Mononuclear cell (primary cell): ENCODE data around the gene ALDH6A1. TPM values are rescaled to one million over a fixed set of nuclear protein-coding genes. Genes with fewer than 3 reads are reported as not detected.

Experiments
- H3K27me3 ChIP-seq: 2 replicates; pipeline ENCODE4 v1.6.0; 2011; ENCODE audit warnings: low read length, control low read depth; ENCODE audit not compliant: insufficient read depth
- H3K4me1 ChIP-seq: 2 replicates; pipeline ENCODE4 v1.5.1; 2011; ENCODE audit warnings: mild to moderate bottlenecking, low read length, control low read depth; ENCODE audit not compliant: insufficient read depth
- H3K4me3 ChIP-seq: 2 replicates; pipeline ENCODE4 v1.5.1; 2011; ENCODE audit warnings: mild to moderate bottlenecking, low read length, moderate library complexity
- H3K9me3 ChIP-seq: 2 replicates; pipeline ENCODE4 v1.5.1; 2011; ENCODE audit warnings: low read depth, mild to moderate bottlenecking, control low read depth, low read length
- total RNA-seq: library from RNA; depleted of rRNA; stranded (reverse); fragments of >200 nt; gene quantifications from one replicate; pipeline ENCODE4 v1.2.3, GENCODE V29; 2012

The ALDH6A1 gene
- total RNA-seq, 1 donor, result 6.6 TPM

DNA sequence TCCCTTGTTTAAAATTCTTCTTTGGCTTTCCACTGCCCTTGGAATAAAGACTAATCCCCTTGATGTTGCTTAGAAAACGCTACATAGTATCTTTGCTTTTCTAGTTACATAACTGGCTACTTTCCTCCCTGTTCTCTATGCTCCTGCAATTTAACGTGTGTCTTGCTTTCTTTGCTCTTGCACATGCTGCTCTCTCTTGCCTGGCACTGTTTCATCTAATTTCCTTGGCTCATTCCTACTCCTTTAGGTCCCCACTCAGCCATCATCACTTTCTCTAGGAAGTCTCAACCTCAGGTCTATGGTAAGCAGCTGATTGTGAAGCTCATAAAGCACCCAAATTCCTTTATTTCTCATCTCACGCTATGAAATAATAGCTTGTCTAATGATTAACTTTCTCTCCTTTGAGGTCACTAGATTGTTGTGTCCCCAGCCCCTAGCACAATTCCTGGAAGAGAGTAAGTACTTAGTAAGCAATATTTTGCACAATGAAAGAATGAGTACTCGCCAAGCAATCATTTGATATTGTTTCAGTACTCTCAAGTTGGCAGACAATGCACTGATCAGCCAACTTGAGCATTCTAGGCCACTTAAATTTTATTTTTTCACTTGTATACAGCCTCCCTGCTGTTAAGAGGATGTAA, 3.3 kb downstream of the ALDH6A1 start:
- no peak overlapping the region for H3K4me3 ChIP-seq
- no peaks in the 10 kb centered on the region for H3K27me3 ChIP-seq

DNA sequence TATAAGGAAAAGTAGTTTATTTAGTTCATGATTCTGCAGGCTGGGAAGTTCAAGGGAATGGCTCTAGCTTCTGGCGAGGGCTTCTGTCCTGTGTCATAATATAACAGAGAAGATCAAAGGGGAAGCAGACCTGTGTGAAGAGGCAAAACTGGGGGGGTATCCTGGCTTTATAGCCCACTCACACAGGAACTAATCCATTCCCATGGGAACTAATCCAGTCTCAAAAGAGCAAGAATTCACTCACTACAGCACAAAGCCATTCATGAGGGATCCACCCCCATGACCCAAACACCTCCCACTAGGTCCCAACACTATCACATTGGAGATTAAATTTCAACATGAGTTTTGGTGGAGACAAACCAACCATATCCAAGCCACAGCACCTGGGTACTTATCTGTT, 6.9 kb downstream of the ALDH6A1 start:
- Histone ChIP-seq H3K27me3 (no peaks in the 10 kb centered on the region), H3K4me3 (no peak overlapping the region), H3K4me1 (no peaks in the 10 kb centered on the region), H3K9me3 (no peaks in the 10 kb centered on the region)

More for the DNA sequence above, 3.3 kb downstream of the ALDH6A1 start:
- H3K4me1 ChIP-seq, result peaks cover 20% of the 10 kb centered on the region
- H3K9me3 ChIP-seq, result no peaks in the 10 kb centered on the region

DNA sequence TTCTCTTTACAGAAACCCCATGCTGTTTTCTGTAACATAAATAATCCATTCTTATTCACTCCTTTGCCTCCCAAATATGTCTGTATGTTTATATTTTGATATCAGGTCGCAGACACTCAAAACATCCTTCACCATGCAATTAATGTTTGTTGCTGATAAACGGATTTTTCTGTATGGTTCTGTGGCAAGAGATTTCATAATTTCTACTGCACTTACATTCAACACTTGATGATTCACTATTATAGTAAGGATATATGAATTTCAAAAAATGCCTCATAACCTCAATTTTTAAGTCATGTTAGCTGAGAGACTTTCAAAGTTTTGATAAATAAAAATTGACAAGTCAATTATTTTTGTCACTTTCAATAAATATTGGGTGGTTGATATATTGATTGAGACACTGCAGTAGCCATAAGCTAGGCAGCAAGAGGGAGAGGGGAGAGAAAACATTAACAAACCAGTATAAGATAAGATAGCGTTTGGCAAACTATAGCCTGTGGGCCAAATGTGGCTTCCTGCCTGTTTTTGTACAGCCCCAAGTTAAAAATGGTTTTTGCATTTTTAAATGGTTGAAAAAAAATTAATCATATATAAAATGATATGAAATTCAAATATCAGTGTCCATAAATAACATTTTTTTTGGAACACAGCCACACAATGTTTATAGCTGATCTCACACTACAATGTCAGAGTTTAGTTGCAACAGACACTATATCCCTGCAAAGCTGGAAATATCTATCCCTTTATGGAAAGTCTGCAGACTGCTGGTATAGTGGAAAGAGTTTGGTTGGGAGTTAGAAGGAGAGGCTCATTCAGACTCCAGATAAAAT, 18.3 kb downstream of the ALDH6A1 start:
- Histone ChIP-seq H3K4me1 (no peaks in the 10 kb centered on the region), H3K9me3 (no peaks in the 10 kb centered on the region), H3K4me3 (no peak overlapping the region), H3K27me3 (no peaks in the 10 kb centered on the region)

DNA sequence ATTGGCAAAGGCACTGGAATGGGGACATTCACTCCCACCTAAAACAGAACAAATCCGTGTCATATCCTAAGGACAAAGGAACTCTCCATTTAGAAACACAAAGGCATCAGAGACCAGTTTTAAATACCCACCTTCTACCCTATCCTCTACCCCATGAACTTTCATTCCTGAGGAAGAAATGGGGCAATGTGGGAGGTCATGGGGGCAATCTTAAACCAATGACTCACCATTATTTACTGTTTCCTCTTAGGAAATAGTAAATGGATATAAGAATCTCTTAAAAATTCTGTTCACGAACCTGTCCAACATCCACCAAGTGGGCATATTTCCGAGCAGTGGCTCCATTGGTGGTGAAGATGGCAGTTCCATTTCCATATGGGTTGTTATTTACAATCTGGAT, 19.4 kb downstream of the ALDH6A1 start:
- H3K4me1 ChIP-seq, result no peaks in the 10 kb centered on the region
- H3K27me3 ChIP-seq, result no peaks in the 10 kb centered on the region
- no peak overlapping the region for H3K4me3 ChIP-seq
- no peaks in the 10 kb centered on the region for H3K9me3 ChIP-seq

DNA sequence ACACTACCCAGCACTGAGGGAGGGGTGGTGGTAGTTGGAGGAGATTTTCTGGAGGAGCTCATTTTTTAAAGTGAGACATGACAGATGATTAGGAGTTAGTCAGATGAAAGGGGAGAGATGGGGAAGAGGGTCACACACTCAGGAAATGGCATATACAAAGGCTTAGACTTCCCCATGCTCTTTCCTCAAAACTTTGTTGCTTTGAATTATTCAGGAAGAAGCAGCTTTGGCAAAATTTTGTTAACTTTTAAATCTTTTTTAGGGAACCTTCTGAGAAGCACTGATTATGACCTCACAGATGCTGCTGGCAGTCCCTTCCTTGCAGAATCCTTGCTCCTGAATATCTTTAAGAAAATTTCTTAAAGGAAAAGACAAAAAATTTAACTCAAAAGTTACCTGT, 19.8 kb downstream of the ALDH6A1 start:
- Histone ChIP-seq H3K4me3 (no peak overlapping the region), H3K27me3 (no peaks in the 10 kb centered on the region), H3K4me1 (no peaks in the 10 kb centered on the region), H3K9me3 (no peaks in the 10 kb centered on the region)

DNA sequence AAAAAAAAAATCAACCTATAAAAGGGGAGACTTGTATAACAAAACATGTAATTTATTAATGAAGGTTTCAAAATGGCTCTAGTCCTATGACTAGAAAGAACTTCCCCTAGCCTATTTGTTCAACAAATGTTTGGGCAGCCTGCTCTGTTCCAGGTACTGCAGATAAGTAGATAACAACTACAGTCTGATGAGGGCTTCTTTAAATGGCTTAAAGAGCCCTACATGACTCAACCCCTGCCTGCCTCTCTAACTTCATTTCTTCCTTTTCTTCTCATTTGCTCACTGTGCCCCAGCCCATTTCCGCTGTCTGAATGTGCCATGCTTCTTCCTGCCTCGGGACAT, 21.5 kb downstream of the ALDH6A1 start:
- H3K9me3 ChIP-seq, result no peaks in the 10 kb centered on the region
- no peak overlapping the region for H3K4me3 ChIP-seq
- H3K27me3 ChIP-seq, result no peaks in the 10 kb centered on the region
- H3K4me1 ChIP-seq, result no peaks in the 10 kb centered on the region

DNA sequence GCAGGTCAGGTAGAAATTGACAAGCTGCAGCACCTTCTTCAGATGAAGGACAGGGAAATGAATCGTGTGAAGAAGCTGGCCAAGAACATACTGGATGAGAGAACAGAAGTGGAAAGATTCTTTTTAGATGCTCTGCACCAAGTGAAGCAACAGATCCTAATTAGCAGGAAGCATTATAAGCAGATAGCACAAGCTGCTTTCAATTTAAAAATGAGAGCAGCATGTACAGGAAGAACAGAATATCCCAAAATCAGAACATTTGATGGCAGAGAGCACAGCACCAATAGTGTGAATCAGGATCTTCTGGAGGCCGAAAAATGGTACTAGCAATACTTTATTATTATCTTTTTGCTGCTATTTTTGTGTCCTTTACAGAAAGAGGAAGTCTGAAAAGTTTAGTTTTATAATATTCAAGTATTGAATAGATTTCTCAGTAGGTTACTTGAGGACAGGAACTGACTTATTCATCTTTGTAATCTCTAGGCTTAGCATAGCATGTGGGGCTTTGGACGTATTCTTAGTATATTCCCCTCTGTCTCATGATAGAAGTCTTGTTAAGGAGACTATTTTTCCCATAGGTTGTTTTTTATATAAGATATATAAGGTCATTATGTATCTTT, 34.3 kb downstream of the ALDH6A1 start:
- Histone ChIP-seq H3K4me3 (no peak overlapping the region), H3K4me1 (no peaks in the 10 kb centered on the region), H3K9me3 (no peaks in the 10 kb centered on the region), H3K27me3 (no peaks in the 10 kb centered on the region)

DNA sequence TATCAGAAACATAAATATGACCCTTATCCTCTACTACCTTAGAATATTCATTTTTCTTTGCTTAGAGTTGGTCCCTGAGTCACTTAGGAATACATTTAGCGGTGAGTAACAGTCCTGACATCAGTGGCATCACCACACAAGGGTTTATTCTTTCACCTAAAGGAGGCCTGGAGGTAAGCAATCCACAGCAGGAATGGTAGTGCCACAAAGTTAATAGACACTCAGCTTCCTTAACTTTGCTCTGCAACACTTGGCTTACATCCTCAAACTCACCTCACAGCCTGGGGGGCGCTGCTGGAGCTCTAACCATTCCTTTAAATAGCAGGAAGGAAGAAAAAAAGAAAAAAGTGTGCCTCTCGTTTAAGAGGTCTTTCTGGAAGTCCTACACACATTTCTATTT, 36.0 kb downstream of the ALDH6A1 start:
- no peaks in the 10 kb centered on the region for H3K9me3 ChIP-seq
- no peaks in the 10 kb centered on the region for H3K4me1 ChIP-seq
- no peak overlapping the region for H3K4me3 ChIP-seq
- no peaks in the 10 kb centered on the region for H3K27me3 ChIP-seq

DNA sequence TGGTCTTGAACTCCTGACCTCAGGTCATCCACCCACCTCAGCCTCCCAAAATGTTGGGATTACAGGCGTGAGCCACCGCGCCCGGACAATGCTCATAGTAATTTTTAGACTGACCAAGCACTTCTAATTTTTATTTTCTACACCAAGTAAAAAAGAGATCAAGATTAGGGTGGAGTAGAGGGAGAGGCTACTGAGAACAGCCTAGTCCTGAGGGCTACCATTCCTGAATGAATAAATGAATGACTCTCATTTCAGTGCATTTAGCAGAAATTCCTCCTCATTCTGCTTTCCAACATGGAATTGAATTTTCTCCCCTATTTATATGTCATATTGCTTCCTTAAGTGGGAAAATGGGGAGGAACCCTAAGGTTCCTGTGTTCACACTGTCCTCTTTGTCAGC, 38.7 kb downstream of the ALDH6A1 start:
- H3K4me1 ChIP-seq, result no peaks in the 10 kb centered on the region
- no peak overlapping the region for H3K4me3 ChIP-seq
- H3K9me3 ChIP-seq, result no peaks in the 10 kb centered on the region
- H3K27me3 ChIP-seq, result no peaks in the 10 kb centered on the region

DNA sequence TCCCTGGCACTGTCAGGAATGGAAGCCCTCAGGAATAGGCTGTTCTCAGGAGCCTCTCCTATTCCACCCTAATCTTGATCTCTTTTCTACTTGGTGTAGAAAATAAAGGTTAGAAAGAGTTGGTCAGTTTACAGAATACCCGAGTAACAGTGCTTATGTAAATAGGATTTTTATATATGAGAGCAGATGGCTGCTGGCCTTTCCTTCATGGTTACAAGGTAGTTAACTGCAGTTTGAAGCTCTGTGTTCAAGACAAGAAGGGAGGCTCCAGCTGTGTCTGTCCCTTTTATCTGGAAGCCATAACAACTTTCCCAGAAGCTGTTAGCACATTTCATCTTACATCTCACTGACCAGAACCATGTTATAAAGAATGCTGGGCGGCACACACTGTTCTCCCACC, 42.0 kb downstream of the ALDH6A1 start:
- H3K9me3 ChIP-seq, result no peaks in the 10 kb centered on the region
- H3K4me3 ChIP-seq, result no peak overlapping the region
- H3K27me3 ChIP-seq, result no peaks in the 10 kb centered on the region
- H3K4me1 ChIP-seq, result no peaks in the 10 kb centered on the region

DNA sequence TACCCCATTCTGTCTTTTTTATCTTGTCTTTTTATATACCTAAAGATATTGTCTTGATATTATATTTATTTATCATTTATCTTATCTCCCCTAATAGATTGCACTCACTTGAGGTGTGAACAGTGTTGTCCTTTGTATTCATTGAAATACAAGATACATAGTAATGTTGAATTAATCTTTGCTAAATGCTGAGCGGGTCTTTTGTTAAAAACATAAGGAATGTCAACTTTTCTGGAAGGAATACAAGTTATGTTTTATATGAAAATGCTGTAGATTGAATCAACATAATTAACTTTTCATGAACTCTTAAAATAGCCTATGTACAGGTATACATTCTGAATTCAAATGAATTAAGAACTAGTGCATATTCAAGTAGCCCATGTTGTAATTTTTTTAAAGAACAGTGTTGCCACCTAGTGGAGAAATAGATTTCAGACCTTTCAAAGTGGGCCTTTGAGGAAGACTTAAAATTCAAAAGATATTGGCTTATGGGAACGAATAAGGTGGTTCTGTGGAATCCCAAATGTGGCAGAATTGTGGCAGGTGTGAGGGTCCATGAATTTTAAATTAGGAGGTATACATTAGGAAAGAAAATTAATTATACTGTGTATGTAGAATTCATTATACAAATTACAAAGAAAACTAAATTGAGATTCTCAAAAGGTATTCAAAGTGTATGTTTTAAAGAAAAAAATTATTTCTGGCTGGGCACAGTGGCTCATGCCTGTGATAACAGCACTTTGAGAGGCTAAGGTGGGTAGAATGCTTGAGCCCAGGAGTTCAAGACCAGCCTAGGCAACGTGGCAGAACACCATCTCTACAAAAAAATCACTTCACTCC, 46.0 kb downstream of the ALDH6A1 start:
- Histone ChIP-seq H3K27me3 (no peaks in the 10 kb centered on the region), H3K9me3 (no peaks in the 10 kb centered on the region), H3K4me1 (no peaks in the 10 kb centered on the region), H3K4me3 (no peak overlapping the region)

DNA sequence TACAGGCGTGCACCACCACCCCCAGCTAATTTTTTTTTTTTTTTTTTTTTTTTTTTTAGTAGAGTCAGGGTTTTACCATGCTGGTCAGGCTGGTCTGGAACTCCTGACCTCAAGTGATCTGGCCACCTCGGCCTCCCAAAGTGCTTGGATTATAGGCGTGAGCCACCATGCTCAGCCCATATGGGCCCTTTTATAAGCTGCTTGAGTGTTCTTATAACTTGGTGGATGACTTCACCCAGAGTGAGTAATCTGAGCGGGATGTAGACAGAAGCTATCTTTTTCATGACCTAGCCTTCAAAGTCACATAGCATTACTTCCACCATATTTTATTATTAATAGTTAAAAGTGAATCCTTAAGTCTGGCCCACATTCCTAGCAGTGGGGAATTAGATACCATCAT, 48.7 kb downstream of the ALDH6A1 start:
- no peaks in the 10 kb centered on the region for H3K27me3 ChIP-seq
- H3K4me1 ChIP-seq, result peaks cover 4% of the 10 kb centered on the region
- no peak overlapping the region for H3K4me3 ChIP-seq
- H3K9me3 ChIP-seq, result no peaks in the 10 kb centered on the region

DNA sequence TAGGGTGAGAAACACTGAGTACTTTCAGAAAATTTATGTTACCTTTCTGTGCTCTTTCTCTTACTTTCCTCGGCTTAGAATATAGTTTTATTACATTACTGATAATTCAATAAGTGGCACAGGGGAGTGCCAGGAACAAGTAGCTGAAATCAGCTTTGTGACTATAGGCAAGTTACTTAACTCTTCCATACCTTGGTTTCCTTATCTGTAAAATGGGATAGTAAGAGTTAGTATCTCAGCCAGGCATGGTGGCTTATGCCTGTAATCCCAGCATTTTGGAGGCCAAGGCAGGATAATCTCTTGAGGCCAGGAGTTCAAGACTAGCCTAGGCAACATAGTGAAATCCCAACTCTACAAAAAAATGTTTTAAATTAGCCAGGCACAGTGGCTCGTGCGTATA, 49.7 kb downstream of the ALDH6A1 start:
- Histone ChIP-seq H3K9me3 (no peaks in the 10 kb centered on the region), H3K27me3 (no peaks in the 10 kb centered on the region), H3K4me1 (peaks cover 4% of the 10 kb centered on the region), H3K4me3 (no peak overlapping the region)

DNA sequence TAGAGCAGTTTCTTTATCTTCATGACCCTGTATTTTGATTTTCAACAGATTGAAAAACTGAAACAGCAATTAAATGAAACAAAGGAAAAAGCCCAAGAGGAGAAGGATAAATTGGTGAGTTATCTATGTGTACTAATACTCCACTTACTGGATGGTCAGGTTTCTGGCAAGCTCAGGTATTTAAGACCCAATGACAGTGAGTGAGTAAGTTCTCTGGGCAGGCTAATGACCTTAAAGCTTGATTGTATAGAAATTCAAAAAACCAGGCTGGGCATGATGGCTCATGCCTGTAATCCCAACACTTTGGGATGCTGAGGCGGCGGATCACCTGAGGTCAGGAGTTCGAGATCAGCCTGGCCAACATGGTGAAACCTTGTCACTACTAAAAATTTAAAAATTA, 55.1 kb downstream of the ALDH6A1 start:
- H3K4me1 ChIP-seq, result peaks cover 4% of the 10 kb centered on the region
- H3K9me3 ChIP-seq, result no peaks in the 10 kb centered on the region
- H3K4me3 ChIP-seq, result no peak overlapping the region
- no peaks in the 10 kb centered on the region for H3K27me3 ChIP-seq

DNA sequence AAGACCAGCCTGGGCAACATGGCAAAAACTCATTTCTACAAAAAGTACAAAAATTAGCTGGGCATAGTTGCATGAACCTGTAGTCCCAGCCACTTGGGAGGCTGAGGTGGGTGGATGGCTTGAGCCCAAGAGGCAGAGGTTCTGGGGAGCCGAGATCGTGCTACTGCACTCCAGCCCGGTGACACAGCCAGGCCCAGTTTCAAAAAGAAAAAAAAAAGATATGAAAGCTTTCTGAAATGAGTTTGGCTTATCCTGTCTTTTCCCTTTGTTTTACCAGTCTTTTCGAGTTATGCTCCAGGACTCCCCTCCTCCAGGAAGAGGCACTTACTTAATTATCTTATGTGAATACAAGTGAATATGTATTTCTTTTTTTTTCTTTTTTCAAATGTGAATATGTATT, 61.9 kb downstream of the ALDH6A1 start:
- no peaks in the 10 kb centered on the region for H3K9me3 ChIP-seq

More for the DNA sequence above, 61.9 kb downstream of the ALDH6A1 start:
- Histone ChIP-seq H3K27me3 (no peaks in the 10 kb centered on the region), H3K4me1 (peaks cover 18% of the 10 kb centered on the region), H3K4me3 (no peak overlapping the region)
